ENCODE measurements around the gene ATP13A3.

DNA sequence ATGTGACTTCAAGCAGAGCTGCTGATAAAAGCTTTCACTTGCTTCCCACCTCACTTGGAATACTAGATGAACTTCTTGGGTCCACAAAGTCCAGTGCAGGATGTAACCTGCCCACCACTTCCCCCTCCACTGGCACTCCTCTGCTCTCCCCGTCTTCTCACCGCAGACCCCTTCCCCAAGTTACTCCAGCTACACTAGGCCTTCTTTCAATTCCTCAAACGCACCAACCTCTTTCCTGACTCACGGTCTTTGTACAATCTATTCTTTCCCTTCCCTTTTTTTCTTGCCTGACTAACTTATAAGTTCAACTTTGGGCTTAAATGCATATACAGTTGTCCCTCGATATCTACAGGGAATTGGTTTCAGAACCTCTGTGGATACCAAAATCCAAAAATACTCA lies 5.2 kb upstream of the ATP13A3 start:
- TF ChIP-seq, protein P1, sequence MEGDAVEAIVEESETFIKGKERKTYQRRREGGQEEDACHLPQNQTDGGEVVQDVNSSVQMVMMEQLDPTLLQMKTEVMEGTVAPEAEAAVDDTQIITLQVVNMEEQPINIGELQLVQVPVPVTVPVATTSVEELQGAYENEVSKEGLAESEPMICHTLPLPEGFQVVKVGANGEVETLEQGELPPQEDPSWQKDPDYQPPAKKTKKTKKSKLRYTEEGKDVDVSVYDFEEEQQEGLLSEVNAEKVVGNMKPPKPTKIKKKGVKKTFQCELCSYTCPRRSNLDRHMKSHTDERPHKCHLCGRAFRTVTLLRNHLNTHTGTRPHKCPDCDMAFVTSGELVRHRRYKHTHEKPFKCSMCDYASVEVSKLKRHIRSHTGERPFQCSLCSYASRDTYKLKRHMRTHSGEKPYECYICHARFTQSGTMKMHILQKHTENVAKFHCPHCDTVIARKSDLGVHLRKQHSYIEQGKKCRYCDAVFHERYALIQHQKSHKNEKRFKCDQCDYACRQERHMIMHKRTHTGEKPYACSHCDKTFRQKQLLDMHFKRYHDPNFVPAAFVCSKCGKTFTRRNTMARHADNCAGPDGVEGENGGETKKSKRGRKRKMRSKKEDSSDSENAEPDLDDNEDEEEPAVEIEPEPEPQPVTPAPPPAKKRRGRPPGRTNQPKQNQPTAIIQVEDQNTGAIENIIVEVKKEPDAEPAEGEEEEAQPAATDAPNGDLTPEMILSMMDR (IDR thresholded peaks at IDR 0.05; ENCODE audit: low read depth, low read length): no peak
- TF ChIP-seq EZH2phosphoT487 (IDR thresholded peaks at IDR 0.05; ENCODE audit: low read depth): no peak

All from OCI-LY3 (cell line).